SK-N-DZ (cell line): ENCODE results near the gene PCDHA5.

Source experiments
- DNase-seq: peaks from one replicate; pipeline ENCODE4 v3.0.0-alpha.2; 2015; ENCODE audit warnings: low spot score

PCDHA5 gene

GRCh38 chr5:140857987-140858240 is 36.5 kb downstream of the PCDHA5 start:
- DNase-seq: no peak

- DNase-seq: no peak
These were observed 41.3 kb downstream of the PCDHA5 start for GRCh38 chr5:140862441-140863295.

GRCh38 chr5:140868721-140869554 is 47.5 kb downstream of the PCDHA5 start, which contains the start of gene PCDHA11:
Gene PCDHA11 (plus strand): TSS chr5:140868957. CDS start chr5:140869104, 147 bp downstream.
- peak; percentile 82 for DNase-seq

- no peak for DNase-seq
These were observed 48.1 kb downstream of the PCDHA5 start for GRCh38 chr5:140869555-140869886.

GRCh38 chr5:140870221-140871201 is 49.1 kb downstream of the PCDHA5 start:
- no peak for DNase-seq
